Fibroblast of villous mesenchyme (primary cell): Measurements from ENCODE around the gene NUP133. TPM values are rescaled to one million over a fixed set of nuclear protein-coding genes. Genes with fewer than 3 reads are reported as not detected.
A peak's percentile ranks its signal among the peaks of the same experiment; 100 is the strongest.

Source experiments
- DNase-seq: peaks from one replicate; pipeline ENCODE4 v3.0.0-alpha.2; 2010; ENCODE audit warnings: low read depth
- H3K4me3 ChIP-seq: 2 replicates; pipeline ENCODE4 v1.5.1; 2011; ENCODE audit warnings: low read depth, mild to moderate bottlenecking, low read length
- CTCF ChIP-seq: IDR thresholded peaks from 2 replicates; pipeline ENCODE4 v1.5.1; 2012; ENCODE audit warnings: low read depth, mild to moderate bottlenecking, low read length; ENCODE audit not compliant: insufficient read depth
- total RNA-seq: library from RNA; depleted of rRNA; stranded (reverse); fragments of >200 nt; gene quantifications from 2 replicates; pipeline ENCODE4 v1.2.3, GENCODE V29; 2012

Gene NUP133
- total RNA-seq, 1 donor: 39.7 TPM

GRCh38 chr1:229508823-229509337, 739 bp upstream of the NUP133 start:
- no peak for DNase-seq
- H3K4me3 ChIP-seq: peak overlapping the region; percentile 87
- no peak for TF ChIP-seq CTCF

GRCh38 chr1:229507502-229507901, 639 bp downstream of the NUP133 start:
- no peak for TF ChIP-seq CTCF
- peak overlapping the region; percentile 87 for H3K4me3 ChIP-seq
- no peak for DNase-seq

GRCh38 chr1:229506633-229507032, 1.5 kb downstream of the NUP133 start:
- no peak for TF ChIP-seq CTCF
- no peak for DNase-seq
- H3K4me3 ChIP-seq: no peak overlapping the region

DNA sequence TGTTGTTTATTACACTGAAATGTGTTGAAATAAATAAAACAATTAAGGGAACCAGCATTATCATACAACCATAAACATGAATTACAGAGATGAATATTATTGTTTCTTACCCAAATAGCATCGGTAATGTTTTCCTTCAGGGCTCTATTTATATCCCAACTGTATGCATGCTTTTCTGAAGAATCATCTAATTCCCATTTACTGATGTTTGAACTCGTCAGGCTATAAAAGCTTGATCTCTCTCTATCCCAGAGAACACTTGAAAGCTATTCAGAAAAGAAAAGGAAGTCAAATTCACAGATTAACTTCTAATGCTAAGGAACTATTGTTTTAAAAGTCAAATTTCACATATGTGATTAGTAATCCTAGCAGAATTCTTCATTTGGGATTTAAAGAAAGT, 12.4 kb downstream of the NUP133 start:
- TF ChIP-seq CTCF: no peak
- DNase-seq: peak; percentile 11
- H3K4me3 ChIP-seq: no peak overlapping the region

DNA sequence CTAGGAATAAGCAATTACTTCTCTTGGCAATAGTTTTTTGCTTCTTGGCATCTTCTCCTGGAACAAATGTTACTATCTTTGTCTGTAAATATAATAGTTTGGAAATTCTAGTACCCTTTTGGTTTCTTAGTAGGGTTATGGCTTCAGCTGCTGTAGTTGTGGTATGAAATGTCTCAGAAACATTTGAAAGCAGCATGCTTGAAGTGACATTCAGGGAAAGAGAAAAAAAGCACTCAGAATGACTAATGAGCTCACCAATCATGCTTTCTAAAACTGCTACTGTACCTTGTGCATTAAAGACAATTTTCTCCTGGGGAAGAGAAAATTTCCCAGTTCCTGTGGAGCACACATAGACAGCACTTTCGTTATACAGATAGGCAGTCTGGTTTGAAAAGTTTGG, 21.0 kb downstream of the NUP133 start:
- no peak overlapping the region for H3K4me3 ChIP-seq
- no peak for DNase-seq
- no peak for TF ChIP-seq CTCF

DNA sequence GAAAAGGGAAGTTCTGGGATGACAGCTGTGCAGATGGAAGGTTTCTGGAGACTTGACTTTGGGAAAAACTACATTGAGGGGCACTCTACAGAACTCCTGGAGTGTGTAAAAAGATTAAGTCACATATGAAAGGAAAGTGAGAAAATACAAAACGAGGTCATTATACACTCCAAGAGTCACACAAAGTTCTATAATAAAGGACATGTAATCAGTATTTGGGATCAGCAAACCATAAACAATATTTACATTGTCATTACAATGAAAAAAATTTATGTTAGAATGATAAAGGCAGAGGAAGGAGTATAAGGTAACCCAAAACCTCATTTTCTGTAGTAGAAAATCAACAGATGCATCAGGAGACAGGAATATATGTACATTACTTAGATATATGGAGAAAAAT, 22.8 kb downstream of the NUP133 start:
- DNase-seq: no peak
- TF ChIP-seq CTCF: no peak
- H3K4me3 ChIP-seq: no peak overlapping the region

DNA sequence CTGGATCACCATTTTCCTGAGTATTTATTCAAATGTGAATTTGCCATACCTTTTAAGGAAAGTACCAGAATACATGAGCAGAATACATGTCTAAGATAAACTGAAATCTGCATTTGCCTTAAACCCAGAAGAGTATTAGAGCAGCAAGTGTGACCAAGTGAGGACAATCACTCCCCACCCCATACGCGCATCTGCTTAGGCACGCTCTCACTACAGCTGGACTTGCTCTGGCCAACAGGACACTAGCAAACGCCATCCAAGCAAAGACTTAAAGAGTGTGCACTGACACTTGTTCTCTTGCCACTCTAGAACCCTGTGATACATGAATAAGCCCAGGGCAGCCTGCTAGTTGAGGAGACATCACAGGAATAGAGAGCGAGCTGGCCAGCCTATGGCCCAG, 25.6 kb downstream of the NUP133 start:
- no peak for DNase-seq
- TF ChIP-seq CTCF: no peak

More for the DNA sequence above, 25.6 kb downstream of the NUP133 start:
- H3K4me3 ChIP-seq: no peak overlapping the region
